ENCODE results near the gene FGFBP2.

GRCh38 chr4:15942283-15942682 lies 20.7 kb downstream of the FGFBP2 start:
- TF ChIP-seq CTCF (IDR thresholded peaks at IDR 0.05) (no peak), POLR2A (IDR thresholded peaks at IDR 0.05) (no peak)
